IMR-90 (cell line): ENCODE results near the gene MYL4. TPM values are rescaled to one million over a fixed set of nuclear protein-coding genes. Genes with fewer than 3 reads are reported as not detected.

Experiments used
- ATAC-seq: fragments of 200-7000 bp; cut with Tn5 transposase; 2 replicates; pipeline ENCODE4 v1.9.1; 2020; ENCODE audit warnings: low read depth, mild to moderate bottlenecking, moderate library complexity
- BruUV-seq: library from RNA; stranded (reverse); fragments of 400-500 nt; replicated peaks from 2 replicates; lab custom pipeline; 2021; lab: Mats Ljungman, UMichigan
- CTCF ChIA-PET: fragments of 300-600 bp; formaldehyde crosslinking; extraction: SDS; loops from one replicate; lab custom pipeline; 2021; ENCODE audit warnings: antibody characterized with exemption; lab: Yijun Ruan, JAX
- POLR2A ChIA-PET: fragments of 300-600 bp; sonication (Branson Sonifier 250); formaldehyde crosslinking; loops from one replicate; lab custom pipeline; 2022; ENCODE audit warnings: antibody characterized with exemption; ENCODE audit not compliant: unreplicated experiment; lab: Charles Lee
- DNase-seq: peaks from one replicate; pipeline ENCODE4 v3.0.0; 2013
- H2AFZ ChIP-seq: replicated peaks from 2 replicates; pipeline ENCODE3; 2013; ENCODE audit warnings: low read length, mild to moderate bottlenecking; ENCODE audit not compliant: poor library complexity
- H2AK5ac ChIP-seq: 2 replicates; pipeline ENCODE4 v1.6.1; 2013; ENCODE audit warnings: low read depth, low read length, inconsistent platforms
- H2AK9ac ChIP-seq: replicated peaks from 2 replicates; pipeline ENCODE3; 2013; ENCODE audit warnings: mild to moderate bottlenecking, low read depth, low read length, moderate library complexity; ENCODE audit not compliant: poor library complexity
- H2BK120ac ChIP-seq: 2 replicates; pipeline ENCODE4 v1.6.1; 2013; ENCODE audit warnings: low read depth, low read length, inconsistent platforms
- H2BK15ac ChIP-seq: 3 replicates; pipeline ENCODE4 v1.6.1; 2013; ENCODE audit warnings: low read depth, low read length, inconsistent platforms
- H2BK20ac ChIP-seq: 2 replicates; pipeline ENCODE4 v1.6.1; 2013; ENCODE audit warnings: low read depth, mild to moderate bottlenecking, inconsistent platforms, low read length, moderate library complexity
- H2BK5ac ChIP-seq: 2 replicates; pipeline ENCODE4 v1.6.1; 2013; ENCODE audit warnings: mild to moderate bottlenecking, low read depth, low read length, inconsistent platforms; ENCODE audit not compliant: poor library complexity, severe bottlenecking
- H3K14ac ChIP-seq: replicated peaks from 2 replicates; pipeline ENCODE4 v1.6.1; 2013; ENCODE audit warnings: low read depth, low read length, inconsistent platforms
- H3K18ac ChIP-seq: 2 replicates; pipeline ENCODE4 v1.6.1; 2013; ENCODE audit warnings: low read depth, low read length, control low read depth
- H3K23ac ChIP-seq: 2 replicates; pipeline ENCODE4 v1.6.1; 2013; ENCODE audit warnings: low read depth, low read length, inconsistent platforms
- H3K27ac ChIP-seq: 2 replicates; pipeline ENCODE4 v1.5.1; 2013; ENCODE audit warnings: mild to moderate bottlenecking, control low read depth, low read length; ENCODE audit not compliant: insufficient read depth
- H3K27me3 ChIP-seq: 2 replicates; pipeline ENCODE4 v1.6.1; 2013; ENCODE audit warnings: low read length; ENCODE audit not compliant: control insufficient read depth, insufficient read depth
- H3K36me3 ChIP-seq: 2 replicates; pipeline ENCODE4 v1.6.1; 2013; ENCODE audit warnings: low read length, mixed read lengths; ENCODE audit not compliant: control insufficient read depth, insufficient read depth
- H3K4ac ChIP-seq: 2 replicates; pipeline ENCODE4 v1.6.1; 2013; ENCODE audit warnings: low read depth, low read length, inconsistent platforms
- H3K4me1 ChIP-seq: 2 replicates; pipeline ENCODE4 v1.6.1; 2013; ENCODE audit warnings: low read length, mixed read lengths; ENCODE audit not compliant: control insufficient read depth, insufficient read depth
- H3K4me2 ChIP-seq: 2 replicates; pipeline ENCODE4 v1.6.1; 2013; ENCODE audit warnings: low read depth, mild to moderate bottlenecking, control low read depth, low read length, moderate library complexity
- H3K4me3 ChIP-seq: 2 replicates; pipeline ENCODE4 v1.5.1; 2013; ENCODE audit warnings: low read depth, mild to moderate bottlenecking, control low read depth, low read length, moderate library complexity; ENCODE audit not compliant: insufficient read depth
- H3K56ac ChIP-seq: 2 replicates; pipeline ENCODE4 v1.6.1; 2013; ENCODE audit warnings: low read length, inconsistent platforms; ENCODE audit not compliant: insufficient read depth; ENCODE audit errors: extremely low read depth
- H3K79me1 ChIP-seq, 2 experiments: 2 replicates each; pipeline ENCODE4 v1.6.1; 2013; ENCODE audit warnings: low read length in 2 of 2, inconsistent platforms in 1 of 2, low read depth in 1 of 2
- H3K9ac ChIP-seq: 2 replicates; pipeline ENCODE4 v1.6.1; 2013; ENCODE audit warnings: low read depth, low read length, control low read depth
- H3K9me1 ChIP-seq: 2 replicates; pipeline ENCODE4 v1.6.1; 2013; ENCODE audit warnings: low read length, inconsistent platforms; ENCODE audit not compliant: insufficient read depth
- H3K9me3 ChIP-seq: 2 replicates; pipeline ENCODE4 v1.6.1; 2013; ENCODE audit warnings: low read length; ENCODE audit not compliant: control insufficient read depth, insufficient read depth
- H4K20me1 ChIP-seq: 2 replicates; pipeline ENCODE4 v1.6.1; 2013; ENCODE audit warnings: low read length, inconsistent platforms; ENCODE audit not compliant: insufficient read depth
- H4K5ac ChIP-seq: 2 replicates; pipeline ENCODE4 v1.6.1; 2013; ENCODE audit warnings: mild to moderate bottlenecking, low read depth, low read length, control low read depth
- H4K8ac ChIP-seq, 2 experiments: 2 replicates each; pipeline ENCODE4 v1.6.1; 2013; ENCODE audit warnings: low read depth in 2 of 2, low read length in 2 of 2, control low read depth in 1 of 2, inconsistent platforms in 1 of 2
- H4K91ac ChIP-seq: 2 replicates; pipeline ENCODE4 v1.6.1; 2013; ENCODE audit warnings: low read depth, low read length, inconsistent platforms; ENCODE audit not compliant: insufficient read depth
- MAFK ChIP-seq: IDR thresholded peaks from 2 replicates; pipeline ENCODE4 v1.6.1; 2012; ENCODE audit warnings: low read depth, low read length, improper control_type of control experiment
- MAZ ChIP-seq: IDR thresholded peaks from 2 replicates; pipeline ENCODE4 v1.6.1; 2012; ENCODE audit warnings: low read depth, mild to moderate bottlenecking, low read length, improper control_type of control experiment, moderate library complexity, borderline replicate concordance
- POLR2A ChIP-seq: IDR thresholded peaks from 2 replicates; pipeline ENCODE4 v1.6.1; 2012; ENCODE audit warnings: mild to moderate bottlenecking, low read depth, low read length
- RCOR1 ChIP-seq: IDR thresholded peaks from 2 replicates; pipeline ENCODE4 v1.6.1; 2012; ENCODE audit warnings: mild to moderate bottlenecking, low read length, improper control_type of control experiment; ENCODE audit not compliant: insufficient replicate concordance
- WGBS, 2 experiments: methylation state at CpG; one replicate each; pipeline versions ENCODE4 v1.1.5 to v1.1.7; 2013; ENCODE audit warnings: missing lambda C conversion rate in 2 of 2; ENCODE audit not compliant: insufficient read length in 1 of 2; ENCODE audit errors: extremely low coverage in 2 of 2; 5-methylcytosine and 5-hydroxymethylcytosine counted together
- dilution Hi-C: fragments of 300-500 bp; cut with HindIII; formaldehyde crosslinking; loops from one replicate; pipeline ENCODE4 v1.14.3; 2018; ENCODE audit warnings: low sequenced_read_pairs; ENCODE audit not compliant: unreplicated experiment
- in situ Hi-C: fragments of 300-500 bp; cut with MboI; formaldehyde crosslinking; loops from 3 replicates; pipeline ENCODE4 v1.14.3; 2019; ENCODE audit warnings: low sequenced_read_pairs, inconsistent platforms, mixed read lengths
- intact Hi-C: fragments of 100-400 bp; cut with micrococcal nuclease; formaldehyde crosslinking; loops from 2 replicates; pipeline ENCODE4 v1.10.0; 2022
- polyA plus RNA-seq, 3 experiments: library from polyadenylated mRNA; depleted of rRNA; stranded (reverse); fragments of >200 nt; gene quantifications; 2 replicates each; pipeline ENCODE4 v1.2.3, GENCODE V29; 2012; ENCODE audit warnings: low replicate concordance in 1 of 3
- total RNA-seq: library from RNA; depleted of rRNA; stranded (reverse); fragments of >200 nt; gene quantifications from 2 replicates; pipeline ENCODE4 v1.2.3, GENCODE V29; 2012

The MYL4 gene
- total and polyA plus RNA-seq, 2 of the 4 experiments (the other 2 are of a cell fraction): not detected

DNA sequence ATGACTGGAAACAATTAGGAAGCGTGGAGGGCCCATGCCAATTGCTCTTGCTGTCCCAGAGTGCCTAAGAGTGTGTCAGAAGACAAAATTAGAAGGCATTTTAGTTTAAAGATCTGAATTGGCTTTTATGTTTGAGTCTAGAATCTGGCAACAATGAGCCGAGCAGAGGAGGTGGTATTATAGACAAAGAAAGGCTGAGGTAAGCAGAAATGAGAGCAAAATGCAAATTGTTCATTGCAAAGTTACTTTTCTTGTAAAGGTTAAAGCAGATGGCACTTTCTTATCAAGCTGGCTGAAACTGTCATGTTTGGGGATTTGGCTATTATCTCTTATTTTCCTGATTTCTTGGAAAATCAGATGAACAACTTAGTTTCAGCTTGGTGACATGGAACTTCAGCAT lies 3.3 kb downstream of the MYL4 start:
- CTCF ChIA-PET: no interaction called here
- Histone ChIP-seq H3K56ac (no peak overlapping the region), H2BK15ac (no peak overlapping the region), H4K5ac (no peak overlapping the region), H2BK120ac (no peak overlapping the region), H4K8ac (no peak overlapping the region), H3K9me3 (no peaks in the 10 kb centered on the region), H4K91ac (no peak overlapping the region), H2AK9ac (no peak overlapping the region), H4K20me1 (no peaks in the 10 kb centered on the region), H3K18ac (no peak overlapping the region), H3K4ac (no peak overlapping the region), H3K27ac (no peak overlapping the region), H2AK5ac (no peak overlapping the region), H3K23ac (no peak overlapping the region), H2BK20ac (no peak overlapping the region), H3K9ac (no peak overlapping the region), H3K4me1 (peaks cover 3% of the 10 kb centered on the region), H3K14ac (no peak overlapping the region), H2AFZ (no peak overlapping the region), H3K36me3 (no peaks in the 10 kb centered on the region), H3K27me3 (peaks cover 8% of the 10 kb centered on the region), H3K4me3 (no peak overlapping the region), H3K9me1 (no peaks in the 10 kb centered on the region), H2BK5ac (no peak overlapping the region), H3K79me1 (no peaks in the 10 kb centered on the region), H3K4me2 (no peak overlapping the region)
- dilution Hi-C loops (no loop called here), in situ Hi-C loops (no loop called here), intact Hi-C loops (no loop called here)
- TF ChIP-seq MAZ: no peak
- TF ChIP-seq RCOR1: no peak
- TF ChIP-seq MAFK: peak; percentile 81
- TF ChIP-seq POLR2A: no peak
- ATAC-seq (no peak), DNase-seq (no peak)
- 80% methylated on average over 1 of the region's 2 CpGs; no CpG with 5 or more reads in 1 of the 2 experiments for WGBS, 2 experiments
- POLR2A ChIA-PET: no interaction called here
- BruUV-seq: no TSS peak
